ENCODE data around the gene TENT5C. TPM values are rescaled to one million over a fixed set of nuclear protein-coding genes. Genes with fewer than 3 reads are reported as not detected.
A peak's percentile ranks its signal among the peaks of the same experiment; 100 is the strongest.

Gene TENT5C
- total RNA-seq, 1 experiment from 2014 or later: 0.36 TPM

DNA sequence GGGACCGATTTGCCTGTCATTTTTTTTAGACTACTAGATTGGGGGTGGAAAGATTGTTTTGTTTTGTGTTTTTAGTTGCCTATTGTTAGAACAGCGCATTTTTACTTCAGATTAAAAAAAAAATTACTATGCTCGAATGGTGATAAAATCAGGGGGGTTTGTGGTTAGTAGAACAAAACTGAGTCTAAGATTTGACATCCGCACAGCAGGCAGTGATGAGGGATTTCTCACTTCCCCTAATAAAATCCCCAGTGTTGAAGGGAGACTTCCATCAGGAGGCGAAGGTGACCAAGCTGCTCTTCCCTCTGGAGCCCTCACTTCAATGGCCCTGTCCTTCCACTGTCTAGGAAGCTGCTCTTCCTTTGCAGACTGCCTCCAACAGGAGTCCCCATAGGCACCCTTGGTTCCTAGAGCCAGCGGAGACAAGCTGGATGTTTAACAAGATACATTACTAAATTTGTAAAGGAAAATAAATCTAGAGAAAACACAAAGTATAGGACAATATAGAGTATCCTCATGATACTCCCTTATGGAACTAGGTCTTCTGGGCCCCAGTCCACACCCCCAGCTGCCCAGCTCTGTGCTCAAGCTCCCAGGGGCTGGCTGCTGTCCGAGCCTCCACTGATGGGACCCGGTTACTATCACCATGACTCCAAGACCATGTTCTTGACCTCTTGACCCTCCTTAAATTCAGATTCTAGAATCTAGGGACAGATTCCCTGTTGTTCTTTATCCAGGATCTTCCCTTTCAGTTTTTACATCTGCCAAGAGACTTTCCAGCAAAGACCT is 31.0 kb downstream of the TENT5C start:
- no peak for DNase-seq (ENCODE audit: low read depth)

DNA sequence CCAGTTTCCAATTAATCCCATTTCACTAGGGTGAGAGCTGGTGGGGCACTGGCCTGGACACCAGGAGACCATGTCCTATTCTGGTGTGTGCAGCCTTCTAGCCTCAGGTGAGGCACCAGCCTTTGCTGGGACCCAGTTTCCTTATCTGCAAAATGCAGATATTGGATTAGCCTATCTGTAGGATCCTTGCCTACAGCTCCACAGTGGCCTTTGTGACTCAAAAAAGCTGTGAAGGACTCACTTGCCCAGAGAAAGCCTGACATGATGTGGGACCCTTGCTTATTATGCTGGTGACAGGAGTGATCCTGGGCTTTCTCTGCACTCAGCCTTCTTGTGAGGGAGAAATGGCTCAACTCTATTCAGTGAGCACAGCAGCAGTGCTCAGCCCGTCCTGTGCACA is 32.3 kb downstream of the TENT5C start:
- DNase-seq (ENCODE audit: low read depth): no peak

DNA sequence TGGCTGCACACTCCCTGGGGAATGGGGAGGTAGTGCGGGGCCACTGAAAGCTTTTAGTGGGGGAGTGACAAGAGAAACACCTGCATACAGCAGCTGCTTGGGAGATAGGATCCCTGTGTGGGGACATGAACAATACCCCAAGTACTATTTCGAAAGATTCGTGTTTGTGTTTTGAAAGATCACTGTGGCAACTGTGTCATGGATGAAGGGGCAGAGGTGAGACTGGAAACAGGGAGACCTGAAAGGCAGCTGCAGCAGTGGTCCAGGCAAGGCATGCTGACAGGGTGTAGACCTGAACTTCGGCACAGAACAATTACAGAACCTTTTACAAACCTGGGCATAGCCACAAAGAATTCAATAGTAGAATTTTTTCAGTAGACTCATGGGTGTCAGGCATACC is 32.9 kb downstream of the TENT5C start:
- no peak for DNase-seq (ENCODE audit: low read depth)

DNA sequence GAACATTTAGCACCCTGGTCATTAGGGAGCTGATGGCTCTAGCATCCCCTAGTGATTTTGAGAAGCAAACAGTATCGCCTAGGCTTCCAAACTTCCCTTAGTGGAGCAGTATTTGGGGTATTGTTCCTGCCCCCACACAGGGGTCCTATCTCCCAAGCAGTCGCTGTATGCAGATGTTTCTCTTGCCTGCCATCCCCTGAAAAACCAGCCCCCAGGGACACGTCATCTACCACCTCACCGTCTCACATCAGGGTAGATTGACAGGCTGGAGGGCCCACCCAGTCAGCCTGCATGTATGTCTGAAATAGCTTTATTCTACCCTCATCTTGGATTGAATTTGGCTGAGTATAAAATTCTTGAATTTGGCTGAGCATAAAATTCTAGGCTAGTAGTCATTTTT is 33.9 kb downstream of the TENT5C start:
- DNase-seq (ENCODE audit: low read depth): no peak

DNA sequence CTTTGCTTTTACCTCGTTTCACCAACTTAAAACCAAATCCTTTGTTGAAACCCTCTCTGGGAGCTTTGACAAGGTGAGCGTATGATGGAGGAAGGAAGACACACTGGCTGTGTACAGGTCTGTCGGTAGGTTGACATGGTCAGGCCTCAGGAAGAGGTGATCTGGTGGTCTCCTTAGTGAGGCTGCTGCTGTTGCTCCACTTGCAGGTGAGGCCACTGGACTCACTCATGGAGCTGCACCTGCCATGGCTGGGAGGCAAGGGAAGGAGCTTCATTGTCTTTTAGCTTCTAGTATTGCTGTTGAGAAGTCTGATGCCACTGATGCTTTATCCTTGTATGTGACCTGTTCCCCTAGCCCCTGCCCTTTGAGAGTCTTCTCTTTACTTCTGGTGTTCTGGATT is 35.7 kb downstream of the TENT5C start:
- DNase-seq (ENCODE audit: low read depth): no peak

DNA sequence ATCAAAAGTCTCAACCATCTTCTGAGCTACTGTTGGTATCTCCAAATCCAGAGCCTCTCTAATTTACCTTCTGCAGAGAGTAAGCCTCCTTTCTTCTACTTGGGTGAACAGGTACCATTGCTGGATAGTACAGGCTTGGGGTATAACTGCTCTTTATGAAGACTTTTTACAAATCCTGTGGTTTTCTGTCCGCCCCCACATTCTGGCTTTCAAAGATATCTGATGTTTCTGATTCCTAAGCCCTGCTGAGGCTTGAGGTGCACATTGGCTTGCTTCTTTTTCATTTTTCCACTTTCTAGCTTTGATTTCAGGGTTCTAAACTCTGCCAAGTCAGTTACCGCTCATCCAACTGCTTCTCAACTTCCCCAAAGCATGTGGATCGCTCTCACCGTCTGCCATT is 37.1 kb downstream of the TENT5C start:
- no peak for DNase-seq (ENCODE audit: low read depth)

DNA sequence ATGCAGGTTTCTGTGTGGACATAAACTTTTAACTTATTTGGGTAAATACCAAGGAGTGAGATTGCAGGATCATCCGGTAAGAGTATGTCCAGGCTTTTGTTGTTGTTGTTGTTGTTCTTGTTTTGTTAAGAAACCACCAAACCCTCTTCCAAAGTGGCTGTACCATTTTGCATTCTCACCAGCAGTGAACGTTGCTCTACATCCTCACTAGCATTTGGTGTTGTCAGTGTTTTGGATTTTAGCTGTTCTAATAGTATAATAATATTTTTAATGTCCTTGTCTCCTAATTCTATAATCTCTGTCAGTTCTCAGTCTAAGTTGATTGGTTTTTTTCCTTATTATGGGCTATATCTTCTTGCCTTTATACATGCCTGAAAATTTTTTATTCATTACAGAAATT is 37.8 kb downstream of the TENT5C start:
- DNase-seq (ENCODE audit: low read depth): no peak

DNA sequence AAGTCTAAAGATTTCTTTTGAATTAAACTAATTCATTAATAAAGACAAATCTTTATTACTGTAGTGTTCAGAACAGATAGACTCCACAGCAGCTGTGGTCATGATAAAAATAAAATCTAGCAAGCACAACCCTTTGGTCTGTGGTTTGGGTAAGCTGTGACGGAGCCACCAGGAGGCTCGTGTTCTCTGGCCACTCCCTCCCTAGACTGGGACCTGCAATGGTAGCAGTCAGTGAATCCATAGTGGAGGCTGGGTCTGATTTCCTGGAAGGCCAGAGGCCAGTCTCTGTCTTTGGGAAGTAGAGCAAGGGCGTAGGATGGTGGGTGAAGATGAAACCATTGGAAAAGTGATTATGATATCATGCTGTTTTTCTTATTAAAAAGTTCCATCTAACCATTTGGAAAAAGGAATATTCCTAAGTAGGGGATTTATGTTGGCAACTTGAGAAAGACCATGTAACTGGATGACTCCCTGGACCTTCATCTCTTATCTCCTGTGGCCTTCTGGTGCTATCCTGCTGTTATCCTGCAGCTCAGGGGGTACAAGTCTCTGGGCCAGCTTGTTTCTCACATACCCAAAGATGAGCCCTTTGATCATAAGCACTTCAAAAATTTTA is 39.0 kb downstream of the TENT5C start:
- peak; percentile 13 for DNase-seq (ENCODE audit: low read depth)

DNA sequence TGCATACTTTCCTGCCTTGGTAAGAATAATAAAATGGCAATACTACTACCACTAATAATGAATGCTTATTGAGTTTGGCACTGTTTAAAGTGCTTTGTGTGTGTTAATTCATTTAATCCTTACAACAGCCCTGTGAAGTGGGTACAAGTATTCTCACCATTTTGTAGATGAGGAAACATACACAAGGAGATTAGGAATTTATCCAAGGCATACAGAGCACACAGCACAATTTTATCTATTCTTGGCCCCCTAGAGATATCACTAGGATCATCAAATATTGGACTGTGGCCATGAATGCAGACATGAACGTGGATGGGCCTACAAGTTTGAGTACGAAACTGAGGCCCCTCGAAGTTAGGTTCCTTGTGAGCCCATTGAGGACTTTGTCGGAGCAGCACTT is 39.5 kb downstream of the TENT5C start:
- DNase-seq (ENCODE audit: low read depth): no peak

DNA sequence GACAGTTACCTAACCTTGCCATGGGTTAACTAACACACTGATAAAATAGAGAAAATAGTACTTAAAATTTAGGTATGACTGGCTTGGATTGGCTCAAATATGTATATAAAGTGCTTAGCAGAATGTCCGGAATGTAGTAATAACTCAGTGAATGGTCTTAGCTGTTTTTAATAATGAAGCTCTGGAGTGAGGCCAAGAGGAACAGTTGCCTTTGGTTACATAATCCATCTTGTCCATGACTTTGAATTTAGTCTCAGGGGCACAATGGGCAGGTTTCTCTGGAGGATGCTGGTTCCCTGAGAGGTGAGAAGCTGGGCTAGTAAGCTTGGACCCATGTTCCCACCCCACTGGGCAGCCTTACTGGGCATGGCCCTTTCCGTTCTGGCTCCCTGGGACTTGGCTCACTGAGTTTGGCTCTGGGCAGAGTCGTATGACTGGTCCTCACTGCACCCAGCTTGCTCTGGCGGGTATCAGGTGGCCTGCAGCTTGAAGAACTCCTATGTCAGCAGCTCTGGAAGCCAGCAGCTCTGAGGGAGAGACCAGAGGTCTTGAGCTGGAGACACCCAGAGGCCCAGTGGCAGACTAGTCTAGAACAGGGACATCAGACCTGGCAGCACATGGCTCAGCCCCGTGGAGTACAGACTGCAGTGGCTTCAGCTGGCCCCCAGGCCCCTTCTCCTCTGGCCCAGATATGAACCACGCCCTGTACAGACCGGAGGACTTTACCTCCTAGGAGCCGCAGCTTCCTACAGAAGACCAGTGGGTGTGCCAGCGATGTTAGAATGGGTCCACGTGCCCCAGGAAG is 40.4 kb downstream of the TENT5C start:
- no peak for DNase-seq (ENCODE audit: low read depth)

DNA sequence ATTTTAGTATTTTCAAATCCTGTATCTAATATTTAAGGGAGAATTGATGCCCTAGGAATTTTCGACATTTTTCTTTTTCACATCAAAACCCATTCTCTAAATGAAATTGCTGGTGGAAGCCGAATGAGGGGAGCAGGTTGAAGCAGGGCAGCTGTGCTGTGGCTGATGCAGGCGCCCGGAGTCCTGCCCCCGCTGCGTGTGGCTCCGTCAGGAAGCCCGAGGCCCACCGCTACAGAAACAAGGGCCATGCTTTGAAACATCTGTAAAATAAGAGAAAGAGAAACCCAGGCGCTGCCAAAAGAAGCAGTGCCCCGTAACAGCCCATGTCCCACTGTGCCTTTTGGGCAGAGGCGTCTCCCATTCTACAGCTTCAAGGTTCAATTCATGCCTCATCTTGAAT is 41.1 kb downstream of the TENT5C start:
- DNase-seq (ENCODE audit: low read depth): no peak

DNA sequence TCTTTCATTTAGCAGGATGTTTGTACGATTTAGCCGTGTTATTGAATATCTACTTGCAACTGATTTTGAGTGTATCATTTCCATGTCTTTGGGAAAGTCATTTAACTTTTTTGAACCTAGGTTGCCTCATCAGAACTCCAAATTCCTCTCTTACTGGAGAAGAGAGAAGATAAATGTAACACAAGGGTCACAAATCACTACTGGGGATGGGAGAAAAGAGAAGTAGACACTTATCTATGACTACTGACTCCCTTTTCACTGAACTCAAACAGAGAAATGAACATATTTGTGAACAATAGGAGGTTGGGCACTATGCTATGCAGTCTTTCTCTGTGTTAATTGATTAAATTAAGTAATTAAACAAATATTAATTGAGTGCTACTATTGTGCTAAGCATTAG is 42.2 kb downstream of the TENT5C start:
- DNase-seq (ENCODE audit: low read depth): no peak

DNA sequence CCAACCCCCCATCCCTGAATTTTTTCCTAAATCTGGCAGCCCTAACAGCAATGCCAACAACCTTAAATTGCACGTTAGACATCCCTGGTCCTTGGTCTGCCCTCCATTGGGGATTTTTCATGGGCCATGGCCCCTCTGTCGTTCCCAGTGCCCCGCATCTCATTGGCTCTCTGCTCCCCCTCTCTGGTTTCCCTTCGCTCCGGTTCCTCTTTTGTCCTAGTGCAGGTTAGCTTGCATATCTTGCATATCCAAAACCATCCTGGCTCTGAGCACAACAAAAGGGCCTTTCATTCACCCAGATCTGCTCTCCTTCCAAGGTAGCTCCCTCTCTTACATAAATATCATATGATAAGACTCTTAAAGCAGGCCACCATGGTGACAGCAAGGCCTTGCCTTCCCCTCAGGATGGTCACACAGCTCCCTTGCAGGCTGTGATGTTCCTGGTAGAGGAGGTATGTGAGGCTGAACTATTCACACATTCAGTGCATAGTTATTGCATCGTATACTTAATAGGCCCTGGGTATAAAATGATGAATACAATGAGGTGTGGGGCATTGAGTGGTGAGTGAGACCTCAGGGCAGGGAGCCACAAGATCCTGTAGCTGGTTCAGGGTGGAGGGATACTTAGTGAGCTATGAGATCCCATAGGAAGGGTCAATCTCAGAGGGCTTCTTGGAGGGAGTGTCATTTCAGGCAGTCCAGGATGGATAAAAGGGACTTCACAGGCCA is 45.2 kb downstream of the TENT5C start:
- DNase-seq (ENCODE audit: low read depth): no peak

DNA sequence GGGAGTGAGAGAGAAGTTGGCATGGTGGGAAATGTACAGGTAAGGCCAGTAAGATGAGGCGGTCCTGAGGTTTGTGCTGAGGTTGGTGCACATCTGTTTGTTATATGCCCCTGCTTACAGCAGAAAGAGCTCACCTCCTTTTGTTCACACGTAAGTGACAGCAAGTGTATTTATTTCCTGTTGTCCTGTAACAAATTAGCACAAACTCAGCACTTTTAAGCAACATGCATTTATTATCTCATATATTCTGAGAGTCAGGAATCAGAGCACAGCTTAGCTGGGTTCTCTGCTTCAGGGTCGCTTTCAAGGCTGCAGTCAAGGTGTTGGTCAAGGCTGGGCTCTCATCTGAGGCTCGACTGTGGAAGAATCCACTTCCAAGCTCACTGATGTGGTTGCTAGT is 45.8 kb downstream of the TENT5C start:
- no peak for DNase-seq (ENCODE audit: low read depth)

DNA sequence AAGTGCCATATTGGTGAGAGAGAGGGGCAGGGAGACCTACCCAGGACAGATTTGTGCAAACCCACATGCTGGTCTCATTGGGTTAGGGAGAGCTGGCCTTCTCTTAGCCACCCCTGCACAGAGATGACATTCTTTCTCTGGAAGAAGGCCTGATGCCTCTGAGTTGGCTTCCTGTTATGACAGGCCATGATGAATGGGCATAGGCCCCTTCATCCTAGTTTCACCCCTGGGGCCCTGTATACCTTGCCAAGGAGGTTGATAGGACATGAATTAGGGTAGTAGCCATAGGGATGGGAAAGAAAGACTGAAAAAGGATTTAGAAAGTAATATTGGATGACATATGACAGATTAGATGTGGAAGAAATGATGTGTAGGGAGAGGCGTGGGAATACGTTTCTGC is 46.6 kb downstream of the TENT5C start:
- DNase-seq (ENCODE audit: low read depth): no peak

DNA sequence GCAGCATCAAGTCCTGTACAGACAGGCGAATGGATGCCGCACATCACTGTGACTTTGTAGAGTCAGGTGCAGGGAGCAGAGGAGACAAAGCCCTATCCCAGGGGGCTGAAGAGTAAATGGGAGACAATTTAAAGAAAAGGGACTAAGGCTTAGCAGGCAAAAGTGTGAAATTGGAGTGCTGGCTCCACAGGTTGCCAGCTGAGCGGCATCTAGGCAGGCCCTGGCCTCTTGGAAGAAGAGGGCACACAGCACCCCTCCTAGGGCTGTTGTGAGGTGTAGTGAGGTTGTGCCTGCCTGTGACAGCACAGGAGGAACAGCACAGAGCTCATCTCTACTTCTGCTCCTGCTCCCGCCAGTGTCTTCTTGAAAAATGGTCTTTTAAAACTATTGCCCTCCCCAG is 47.3 kb downstream of the TENT5C start:
- no peak for DNase-seq (ENCODE audit: low read depth)

DNA sequence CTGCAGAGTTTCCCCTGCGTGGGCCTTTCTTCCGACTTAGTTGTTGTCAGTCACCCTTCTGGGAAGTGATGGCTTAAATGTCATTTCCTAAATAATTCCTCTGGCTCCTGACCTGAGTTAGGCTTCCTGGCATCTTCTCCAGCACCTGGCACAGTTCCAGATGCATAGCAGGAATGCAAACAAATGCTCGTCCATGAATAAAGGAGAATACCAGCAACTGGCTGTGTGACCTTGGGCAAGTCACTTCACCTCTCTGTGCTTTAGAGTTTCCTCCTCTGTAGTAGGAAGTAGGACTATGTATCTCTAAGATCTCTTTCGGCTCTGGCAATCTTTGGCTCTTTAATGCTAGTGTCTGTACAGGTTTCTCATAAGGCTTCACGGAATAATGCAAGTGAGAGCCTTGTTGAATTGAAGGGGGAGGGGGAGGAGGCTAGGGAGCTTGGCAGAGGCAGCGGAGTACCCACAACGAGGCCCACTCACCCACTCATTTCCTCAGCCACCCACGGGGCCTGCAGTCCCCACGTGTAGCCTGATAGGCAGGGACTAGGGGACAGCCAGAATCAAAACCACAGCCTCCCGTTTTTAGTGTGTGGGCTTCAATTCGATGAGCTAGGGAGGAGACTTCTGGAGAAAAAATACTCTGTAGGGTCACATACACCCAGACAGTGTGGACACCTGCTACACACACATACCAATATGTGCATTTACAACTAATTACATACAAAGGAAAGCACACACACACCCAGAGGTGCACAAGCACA is 48.1 kb downstream of the TENT5C start:
- no peak for DNase-seq (ENCODE audit: low read depth)

DNA sequence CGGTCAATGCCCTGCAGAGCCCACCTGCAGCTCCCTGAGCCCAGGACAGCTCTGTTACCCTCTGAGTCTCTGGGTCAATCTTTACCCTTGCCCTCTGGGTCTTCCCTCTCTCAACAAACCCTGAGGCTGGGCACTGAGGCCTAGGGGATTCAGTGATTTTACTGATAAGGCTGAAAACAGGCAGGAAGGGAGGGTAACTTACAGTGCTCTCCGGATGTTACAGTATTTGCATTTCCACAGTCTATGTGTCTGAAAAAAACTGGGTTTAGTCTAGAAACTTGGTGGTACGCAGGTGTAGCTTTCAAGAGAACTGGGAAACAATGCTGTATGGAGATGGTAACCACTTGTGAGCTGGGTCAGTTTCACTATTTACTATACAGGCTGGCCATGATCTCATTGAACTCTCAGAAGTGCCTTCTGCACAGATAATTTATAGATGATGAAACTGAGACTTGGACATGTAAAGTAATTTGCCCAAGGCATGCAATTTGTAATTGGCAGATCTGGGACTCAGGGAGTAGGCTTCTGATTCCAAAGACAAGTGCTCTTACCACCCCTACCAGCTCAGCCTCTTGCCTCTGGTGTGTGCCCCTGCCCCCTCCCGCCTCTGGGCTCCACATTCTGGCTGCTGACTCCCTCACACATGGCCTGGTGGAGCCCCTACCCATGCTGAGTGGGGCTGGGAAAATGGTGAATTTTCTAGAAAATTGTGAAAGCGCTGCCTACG is 48.8 kb downstream of the TENT5C start:
- DNase-seq (ENCODE audit: low read depth): peak; percentile 40

DNA sequence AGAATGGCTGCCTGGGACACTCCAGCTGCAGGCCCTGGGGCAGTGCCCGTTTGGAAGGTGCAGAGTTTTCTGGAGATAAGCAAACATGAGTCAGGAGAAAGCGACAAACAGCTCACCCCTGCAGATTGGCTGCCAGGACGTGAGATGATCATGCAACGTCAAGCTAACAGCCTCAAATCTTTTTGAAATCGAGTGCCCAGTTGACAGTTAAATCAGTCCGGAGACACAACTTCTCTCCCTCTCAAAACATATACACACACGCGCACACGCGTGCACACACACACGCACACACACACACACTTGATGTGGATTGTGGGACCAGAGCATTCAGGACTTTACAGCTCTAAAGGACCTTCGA is 49.4 kb downstream of the TENT5C start:
- peak; percentile 67 for DNase-seq (ENCODE audit: low read depth)

DNA sequence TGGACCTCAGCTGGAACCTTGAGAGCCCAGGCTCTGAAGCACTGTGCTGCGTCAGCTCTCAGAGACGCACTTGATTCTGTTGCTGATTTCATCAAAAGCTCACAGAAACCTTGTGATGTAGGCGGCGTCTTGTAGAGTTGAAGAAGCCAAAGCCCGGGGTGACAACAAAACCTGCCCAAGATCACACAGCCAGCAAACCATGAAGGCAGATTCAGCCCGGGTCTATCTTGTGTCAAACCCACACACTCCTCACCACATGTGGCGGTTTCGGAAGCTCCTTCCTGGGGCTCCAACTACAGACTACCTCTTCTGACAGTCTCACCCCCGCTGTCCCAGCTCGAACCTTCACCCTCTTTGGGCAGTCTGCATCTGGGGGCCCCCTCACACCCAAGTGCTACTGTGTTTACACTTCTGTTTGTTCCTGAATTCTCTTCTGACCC is 50.4 kb downstream of the TENT5C start:
- DNase-seq (ENCODE audit: low read depth): no peak

DNA sequence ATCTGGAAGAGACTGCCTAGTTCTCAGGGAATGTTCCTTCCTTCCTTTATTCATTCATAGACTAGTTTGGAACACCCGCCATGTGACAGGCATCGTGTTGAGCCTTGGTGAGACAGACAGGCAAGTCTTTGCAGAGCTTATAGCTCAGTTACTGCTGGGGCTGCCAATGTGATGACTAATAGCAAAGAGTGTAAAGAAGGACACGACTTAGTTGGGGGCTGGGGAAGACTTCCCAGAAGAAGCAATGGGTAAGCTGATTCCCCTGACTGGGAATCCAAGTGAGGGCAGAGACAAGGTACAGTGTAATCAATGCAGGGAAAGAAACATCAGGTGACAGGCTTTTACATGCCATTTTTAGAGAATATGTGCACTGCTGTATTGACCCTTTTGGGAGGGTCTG is 51.2 kb downstream of the TENT5C start:
- DNase-seq (ENCODE audit: low read depth): peak; percentile 67

All from RPMI7951 (cell line).